GM20000 (cell line): ENCODE data around the gene SULT1A2.
"Not testable (repeated sequence)": the region's sequence is repeated elsewhere in the genome, so short reads cannot be mapped to it uniquely, and the experiment has no call there.

ENCODE experiments used
- DNase-seq: peaks from one replicate; pipeline ENCODE4 v3.0.0; 2012; ENCODE audit warnings: low spot score
- TF ChIP-seq, protein P1 (sequence below): IDR thresholded peaks from 2 replicates; pipeline ENCODE4 v1.5.1; 2012; ENCODE audit warnings: mild to moderate bottlenecking, control low read depth; ENCODE audit errors: extremely low read depth, missing control alignments

Gene SULT1A2

DNA sequence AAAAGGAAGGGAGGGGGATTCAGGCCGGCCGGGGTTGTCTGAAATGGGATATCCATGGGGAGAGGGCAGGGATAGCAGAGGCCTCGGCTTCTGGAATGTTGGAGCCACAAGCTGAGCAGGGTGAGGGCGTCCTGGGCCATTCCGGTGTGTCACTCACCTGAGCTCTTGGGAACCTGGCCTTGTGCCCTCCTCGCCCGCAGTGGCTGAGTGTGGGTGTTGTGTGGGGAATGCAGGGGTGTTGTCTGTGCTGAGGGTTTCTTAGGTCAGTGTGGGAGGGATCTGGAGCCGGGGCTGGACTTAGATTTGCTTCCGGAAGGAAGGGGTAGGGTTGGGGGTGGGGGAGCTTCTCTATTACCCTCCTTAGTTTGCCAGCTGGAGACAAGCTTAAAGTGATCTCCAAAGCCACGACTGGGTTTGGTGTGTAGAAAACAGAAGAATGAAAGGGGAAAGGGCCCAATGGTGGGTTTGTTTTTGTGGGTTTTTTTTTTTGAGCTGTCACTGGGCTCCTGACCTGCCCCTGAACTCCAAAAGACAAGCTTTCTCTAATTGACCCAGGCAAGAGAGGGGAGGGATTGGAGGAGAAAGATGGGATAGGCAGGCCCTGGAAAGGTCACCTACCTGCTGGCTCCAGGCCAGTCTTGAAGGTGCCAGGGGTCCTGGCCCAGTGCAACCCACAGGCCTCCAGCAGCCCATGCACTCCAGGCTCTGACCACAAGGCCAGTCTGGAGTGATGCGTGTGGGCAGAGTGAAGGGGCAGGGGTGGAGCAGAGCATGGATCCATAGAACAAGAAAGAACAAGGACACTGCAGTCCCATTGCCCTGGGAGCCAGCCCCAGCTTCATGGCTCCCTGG, at the start of gene SULT1A2:
Gene SULT1A2, minus strand, starts transcription at position 211 of the 852 bp plus-strand sequence. CDS start 1,120 bp downstream, outside the sequence.
- TF ChIP-seq, protein P1, sequence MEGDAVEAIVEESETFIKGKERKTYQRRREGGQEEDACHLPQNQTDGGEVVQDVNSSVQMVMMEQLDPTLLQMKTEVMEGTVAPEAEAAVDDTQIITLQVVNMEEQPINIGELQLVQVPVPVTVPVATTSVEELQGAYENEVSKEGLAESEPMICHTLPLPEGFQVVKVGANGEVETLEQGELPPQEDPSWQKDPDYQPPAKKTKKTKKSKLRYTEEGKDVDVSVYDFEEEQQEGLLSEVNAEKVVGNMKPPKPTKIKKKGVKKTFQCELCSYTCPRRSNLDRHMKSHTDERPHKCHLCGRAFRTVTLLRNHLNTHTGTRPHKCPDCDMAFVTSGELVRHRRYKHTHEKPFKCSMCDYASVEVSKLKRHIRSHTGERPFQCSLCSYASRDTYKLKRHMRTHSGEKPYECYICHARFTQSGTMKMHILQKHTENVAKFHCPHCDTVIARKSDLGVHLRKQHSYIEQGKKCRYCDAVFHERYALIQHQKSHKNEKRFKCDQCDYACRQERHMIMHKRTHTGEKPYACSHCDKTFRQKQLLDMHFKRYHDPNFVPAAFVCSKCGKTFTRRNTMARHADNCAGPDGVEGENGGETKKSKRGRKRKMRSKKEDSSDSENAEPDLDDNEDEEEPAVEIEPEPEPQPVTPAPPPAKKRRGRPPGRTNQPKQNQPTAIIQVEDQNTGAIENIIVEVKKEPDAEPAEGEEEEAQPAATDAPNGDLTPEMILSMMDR, result no peak
- no peak for DNase-seq

DNA sequence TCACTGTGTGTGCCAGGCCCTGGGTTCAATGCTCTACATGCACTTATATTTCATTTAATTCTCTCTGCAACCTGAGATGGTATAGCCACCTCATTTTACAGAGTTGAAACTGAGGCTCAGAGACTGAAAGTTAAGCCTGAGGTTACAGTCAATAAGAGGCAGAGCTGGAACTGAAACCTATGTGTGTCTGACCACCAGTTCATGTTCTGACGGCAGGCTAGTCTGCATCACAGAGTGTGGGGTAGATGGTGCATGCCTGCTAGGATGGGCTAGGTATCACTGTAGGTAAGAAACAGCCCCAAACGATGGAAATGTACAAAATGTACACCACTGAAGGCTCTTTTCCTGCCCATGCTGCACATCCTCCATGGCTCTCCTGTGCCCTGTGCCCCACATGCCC, 43.1 kb upstream of the SULT1A2 start:
- not testable (repeated sequence) for DNase-seq

DNA sequence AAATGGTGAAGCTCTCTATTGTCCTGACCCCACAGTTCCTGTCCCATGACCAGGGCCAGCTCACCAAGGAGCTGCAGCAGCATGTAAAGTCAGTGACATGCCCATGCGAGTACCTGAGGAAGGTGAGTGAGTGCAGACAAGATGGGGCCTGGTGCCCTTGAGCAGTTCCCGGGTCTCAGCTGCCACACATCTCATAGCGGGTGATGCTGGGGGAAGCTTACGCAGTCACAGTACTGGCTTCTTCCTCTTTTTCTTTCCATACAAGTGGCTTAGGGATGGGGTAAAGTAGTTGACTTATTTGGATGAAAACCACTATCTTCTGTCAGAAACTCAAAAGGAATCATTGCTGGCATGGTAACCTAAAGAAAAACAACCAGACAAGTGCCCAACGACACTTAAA, 41.5 kb upstream of the SULT1A2 start:
- DNase-seq, result not testable (repeated sequence)

DNA sequence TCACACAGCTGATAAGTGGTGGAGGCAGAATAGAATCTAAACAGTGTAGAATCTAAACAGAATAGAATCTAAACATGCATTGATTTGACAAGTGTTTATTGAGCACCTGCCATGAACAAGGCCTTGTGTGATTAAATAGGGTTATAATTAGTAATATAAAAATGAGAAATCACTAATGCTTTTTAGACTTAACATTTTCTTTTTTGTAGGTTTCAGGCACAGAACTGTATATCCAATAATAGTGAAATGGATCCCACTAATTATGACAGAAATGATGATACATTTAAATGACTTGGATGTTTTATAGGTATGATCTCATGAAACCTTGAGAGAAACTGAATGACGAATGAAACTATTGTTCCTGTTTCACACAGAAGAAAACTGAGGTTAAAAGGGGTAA, 40.9 kb upstream of the SULT1A2 start, which contains the start of gene NPIPB8:
Gene NPIPB8, plus strand, starts transcription at position 301 of the 400 bp plus-strand sequence. CDS start 296 bp downstream, outside the sequence.
- DNase-seq, result not testable (repeated sequence)

DNA sequence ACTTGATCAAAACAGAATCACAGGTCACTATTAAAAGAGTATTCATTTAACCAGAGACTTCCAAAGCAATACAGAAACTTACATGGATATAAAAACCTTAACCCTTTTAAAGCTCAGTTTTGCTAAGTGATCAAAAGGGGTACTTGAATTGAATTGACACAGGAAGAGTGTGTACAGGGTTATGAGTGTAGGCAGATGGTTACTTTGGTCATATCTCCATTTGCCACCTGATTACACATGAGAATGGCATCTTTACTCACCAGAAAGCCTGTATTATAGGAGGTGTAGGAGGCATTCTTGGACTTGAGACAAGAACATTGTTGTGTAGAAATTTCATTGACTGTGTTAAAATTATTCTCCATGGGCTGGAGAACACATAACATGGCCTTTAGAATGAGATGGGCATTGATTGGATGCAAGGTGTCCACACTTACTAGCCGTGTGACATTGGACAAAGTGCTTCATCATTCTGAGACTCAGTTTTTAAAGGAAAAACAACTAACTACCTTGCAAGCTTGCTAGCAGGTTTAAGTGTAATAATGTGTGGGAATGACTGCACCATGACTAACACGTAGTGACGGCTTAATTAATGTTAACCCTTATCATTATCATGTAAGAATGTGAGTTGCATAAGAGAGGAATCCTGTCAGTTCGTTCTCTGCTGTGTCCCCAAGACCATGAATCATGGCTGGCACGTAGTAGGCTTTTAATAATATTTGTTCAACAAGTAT, 39.4 kb upstream of the SULT1A2 start:
- DNase-seq, result not testable (repeated sequence)

DNA sequence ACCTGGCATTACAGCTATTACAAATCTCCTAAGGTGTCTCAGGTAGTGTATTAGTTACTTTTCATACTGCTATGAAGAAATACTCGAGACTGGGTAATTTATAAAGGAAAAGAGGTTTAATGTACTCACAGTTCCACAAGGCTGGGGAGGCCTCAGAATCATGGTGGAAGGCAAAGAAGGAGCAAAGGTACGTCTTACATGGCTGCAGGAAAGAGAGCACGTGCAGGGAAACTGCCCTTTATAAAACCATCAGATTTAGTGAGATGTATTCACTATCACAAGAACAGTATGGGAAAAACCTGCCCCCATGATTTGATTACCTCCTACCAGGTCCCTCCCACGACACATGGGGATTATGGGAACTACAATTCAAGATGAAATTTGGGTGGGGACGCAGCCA, 34.1 kb upstream of the SULT1A2 start:
- DNase-seq, result not testable (repeated sequence)

DNA sequence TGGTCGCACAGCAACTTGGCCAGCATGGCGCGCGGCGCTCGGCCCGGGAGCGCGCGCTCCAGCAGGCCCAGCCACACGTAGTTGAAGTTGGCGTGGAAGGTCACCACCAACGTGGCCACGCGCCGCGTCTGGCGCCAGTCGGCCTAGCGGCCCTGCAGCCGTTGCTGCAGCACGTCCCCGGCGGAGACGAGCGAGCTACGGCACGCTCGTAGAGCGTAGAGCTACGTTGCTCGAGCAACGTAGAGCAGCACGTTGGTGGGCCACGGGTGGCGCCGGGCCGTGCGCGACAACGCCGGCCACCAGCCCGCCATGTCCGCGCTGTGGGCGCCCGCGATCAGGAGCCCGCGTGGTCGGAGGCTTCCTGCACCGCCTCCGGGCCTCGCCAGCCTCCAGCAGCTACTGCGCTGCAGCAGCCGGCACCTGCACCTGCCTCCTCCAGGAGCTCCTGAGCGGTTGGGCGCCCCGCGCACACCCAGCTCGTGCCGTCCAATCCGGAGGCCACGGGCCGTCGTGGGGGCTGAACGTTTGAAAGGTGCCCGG, 26.4 kb upstream of the SULT1A2 start:
- peak; percentile 37 for DNase-seq
- TF ChIP-seq, protein P1, result no peak

DNA sequence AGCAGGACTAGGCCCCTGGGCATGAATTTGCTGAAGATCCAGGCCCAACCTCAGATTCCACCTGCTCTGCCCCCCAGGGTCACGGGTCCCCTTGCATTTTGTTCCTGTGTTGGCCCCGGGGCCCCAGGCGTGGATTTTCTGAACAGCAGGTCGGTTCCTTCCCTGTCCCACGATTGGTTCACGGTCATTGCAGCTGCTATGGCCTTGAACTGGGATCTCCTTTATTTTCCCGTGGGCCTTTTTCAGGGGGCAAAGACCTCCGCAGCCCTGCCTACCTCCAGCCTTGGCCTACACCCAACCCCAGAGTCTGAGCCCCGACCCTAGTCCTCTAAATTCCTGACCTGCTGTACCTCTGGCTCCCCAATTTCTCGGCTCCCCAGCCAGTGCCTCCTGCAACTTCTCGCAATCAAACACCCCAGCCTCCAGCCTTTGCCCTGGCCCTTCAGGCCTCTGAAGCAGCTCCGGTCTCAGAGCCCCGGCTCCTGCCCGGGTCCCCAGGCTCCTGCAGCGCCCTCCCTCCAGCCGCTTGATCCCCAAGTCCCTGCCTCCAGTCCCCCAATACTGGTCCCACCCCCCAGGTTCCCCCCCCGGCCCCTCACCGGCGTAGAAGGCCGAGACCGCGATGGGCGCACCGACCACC, 25.8 kb upstream of the SULT1A2 start:
- peak; percentile 6 for DNase-seq

DNA sequence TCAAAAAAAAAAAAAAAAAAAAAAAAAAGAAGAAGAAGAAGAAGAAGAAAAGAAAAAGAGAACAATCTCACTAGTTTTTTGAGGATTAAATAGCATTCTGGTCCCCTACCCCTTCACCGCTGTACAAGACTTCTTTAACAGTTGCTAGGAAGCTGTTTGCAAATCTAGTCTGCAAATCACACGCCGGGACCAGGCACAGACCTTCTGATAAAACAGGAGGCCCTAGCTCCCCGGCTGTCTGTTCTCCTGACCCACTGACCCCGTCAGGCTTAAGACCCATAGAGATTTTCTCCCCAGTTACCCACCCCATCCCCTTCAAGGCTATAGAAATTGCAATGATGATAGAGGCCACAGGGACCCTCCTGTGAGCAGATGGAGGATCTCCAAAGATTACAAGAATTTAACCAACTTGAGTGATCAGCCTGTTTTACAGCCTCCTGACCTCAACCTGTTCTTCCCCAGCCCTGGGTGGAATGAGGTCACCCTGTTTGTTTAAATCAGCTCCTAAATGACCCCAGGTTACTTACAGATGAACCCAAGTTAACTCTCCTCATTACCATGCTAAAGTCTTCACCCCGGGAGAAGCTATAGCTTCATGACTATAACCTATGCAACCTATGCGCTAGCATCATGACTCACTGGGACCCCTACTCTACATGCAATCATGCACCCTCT, 24.8 kb upstream of the SULT1A2 start:
- TF ChIP-seq, protein P1, result no peak
- DNase-seq, result peak; percentile 10

DNA sequence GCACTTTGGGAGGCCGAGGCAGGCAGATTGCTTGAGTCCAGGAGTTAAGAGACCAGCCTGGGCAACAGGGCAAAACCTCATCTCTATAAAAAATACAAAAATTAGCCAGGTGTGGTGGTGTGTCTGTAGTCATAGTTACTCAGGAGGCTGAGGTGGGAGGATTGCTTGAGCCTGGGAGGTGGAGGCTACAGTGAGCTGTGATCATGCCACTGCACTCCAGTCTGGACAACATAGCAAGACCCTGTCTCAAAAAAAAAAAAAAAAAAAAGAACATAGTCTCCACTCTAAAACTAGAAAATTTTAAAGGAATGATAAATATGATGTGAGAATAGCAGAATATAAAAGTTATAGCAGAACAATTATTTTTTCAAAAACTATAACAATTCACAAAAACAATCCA, 23.5 kb upstream of the SULT1A2 start:
- not testable (repeated sequence) for DNase-seq

DNA sequence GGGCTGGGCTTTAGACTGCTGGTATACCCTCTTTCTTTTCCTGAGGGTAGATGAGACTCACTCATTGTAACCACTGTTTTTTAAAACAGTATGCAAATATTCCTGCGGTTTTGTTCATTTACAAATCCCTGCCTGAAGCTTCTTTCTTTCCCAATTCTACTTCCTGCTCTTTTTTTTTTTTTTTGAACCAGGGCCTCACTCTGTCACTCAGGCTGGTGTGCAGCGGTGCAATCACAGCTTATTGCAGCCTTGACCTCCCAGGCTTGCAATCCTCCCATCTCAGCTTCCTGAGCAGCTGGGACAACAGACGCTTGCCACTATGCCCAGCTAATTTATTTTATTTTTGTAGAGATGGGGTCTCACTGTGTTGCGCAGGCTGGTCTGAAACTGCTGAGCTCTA, 21.0 kb upstream of the SULT1A2 start:
- no peak for DNase-seq
- TF ChIP-seq, protein P1, result no peak
